Forelimb muscle (tissue), 1 donor: ENCODE results near the gene GPX4. TPM values are rescaled to one million over a fixed set of nuclear protein-coding genes. Genes with fewer than 3 reads are reported as not detected.

Source experiments
- DNase-seq: peaks from one replicate; pipeline ENCODE4 v3.0.0-alpha.2; 2013; ENCODE audit warnings: low read depth
- polyA plus RNA-seq: library from polyadenylated mRNA; unstranded; fragments of 120-200 nt; gene quantifications from one replicate; pipeline ENCODE4 v1.2.1, GENCODE V29; 2013; ENCODE audit not compliant: insufficient read length

The GPX4 gene
- polyA plus RNA-seq, 1 donor = 137 TPM

GRCh38 chr19:1130771-1131717, 27.2 kb downstream of the GPX4 start:
- no peak for DNase-seq

- no peak for DNase-seq
Observed at GRCh38 chr19:1131718-1132551, 28.1 kb downstream of the GPX4 start.

GRCh38 chr19:1132552-1133383, 29.0 kb downstream of the GPX4 start:
- DNase-seq = no peak

GRCh38 chr19:1133471-1133929, 29.7 kb downstream of the GPX4 start:
- DNase-seq = no peak

- no peak for DNase-seq
Observed at GRCh38 chr19:1134431-1134830, 30.6 kb downstream of the GPX4 start.

GRCh38 chr19:1135454-1135853, 31.7 kb downstream of the GPX4 start:
- DNase-seq = no peak

- DNase-seq = no peak
Observed at GRCh38 chr19:1136201-1136600, 32.4 kb downstream of the GPX4 start.

- no peak for DNase-seq
Observed at GRCh38 chr19:1136621-1137317, 33.0 kb downstream of the GPX4 start.

- no peak for DNase-seq
Observed at GRCh38 chr19:1138121-1138520, 34.3 kb downstream of the GPX4 start.

GRCh38 chr19:1139126-1139525, 35.3 kb downstream of the GPX4 start:
- no peak for DNase-seq

GRCh38 chr19:1140272-1141027, 36.7 kb downstream of the GPX4 start:
- no peak for DNase-seq

GRCh38 chr19:1141944-1142343, 38.1 kb downstream of the GPX4 start:
- DNase-seq = no peak

GRCh38 chr19:1143828-1144399, 40.1 kb downstream of the GPX4 start:
- DNase-seq = no peak

GRCh38 chr19:1144741-1145140, 40.9 kb downstream of the GPX4 start:
- DNase-seq = no peak

- DNase-seq = no peak
Observed at GRCh38 chr19:1145635-1146411, 42.0 kb downstream of the GPX4 start.

GRCh38 chr19:1146412-1146699, 42.6 kb downstream of the GPX4 start:
- no peak for DNase-seq

GRCh38 chr19:1146858-1147780, 43.3 kb downstream of the GPX4 start:
- DNase-seq = no peak

GRCh38 chr19:1147934-1148549, 44.2 kb downstream of the GPX4 start:
- DNase-seq = no peak
